Neuronal stem cell (in vitro differentiated cells): ENCODE data around the gene ST6GALNAC6.

ENCODE experiments used
- DNase-seq: peaks from one replicate; pipeline ENCODE4 v3.0.0-alpha.2; 2013; ENCODE audit warnings: low spot score
- H2AFZ ChIP-seq: one replicate; pipeline ENCODE4 v1.6.1; 2013; ENCODE audit warnings: mild to moderate bottlenecking, low read length, inconsistent platforms
- H2AK5ac ChIP-seq: 2 replicates; pipeline ENCODE4 v1.6.1; 2013; ENCODE audit warnings: low read depth, mild to moderate bottlenecking, inconsistent platforms, low read length, moderate library complexity, mixed read lengths
- H2BK120ac ChIP-seq: 2 replicates; pipeline ENCODE4 v1.6.1; 2013; ENCODE audit warnings: low read depth, mild to moderate bottlenecking, inconsistent platforms, low read length, moderate library complexity, mixed read lengths
- H2BK12ac ChIP-seq: one replicate; pipeline ENCODE4 v1.6.1; 2013; ENCODE audit warnings: low read length, inconsistent platforms
- H2BK15ac ChIP-seq: 2 replicates; pipeline ENCODE4 v1.6.1; 2013; ENCODE audit warnings: mild to moderate bottlenecking, low read length, inconsistent platforms, mixed read lengths
- H2BK5ac ChIP-seq: one replicate; pipeline ENCODE4 v1.6.1; 2013; ENCODE audit warnings: inconsistent platforms, mild to moderate bottlenecking, low read length, moderate library complexity
- H3K14ac ChIP-seq: one replicate; pipeline ENCODE4 v1.6.1; 2013; ENCODE audit warnings: low read length, inconsistent platforms
- H3K18ac ChIP-seq: 2 replicates; pipeline ENCODE4 v1.6.1; 2013; ENCODE audit warnings: low read length, inconsistent platforms
- H3K23ac ChIP-seq: 2 replicates; pipeline ENCODE4 v1.6.1; 2013; ENCODE audit warnings: low read depth, mild to moderate bottlenecking, mixed read lengths, low read length, inconsistent platforms; ENCODE audit not compliant: poor library complexity
- H3K27ac ChIP-seq: replicated peaks from 3 replicates; pipeline ENCODE4 v1.5.1; 2013; ENCODE audit warnings: low read length, inconsistent platforms
- H3K27me3 ChIP-seq, 3 experiments: 2 replicates each; pipeline ENCODE4 v1.6.1; 2013; ENCODE audit warnings: low read length in 3 of 3, mild to moderate bottlenecking in 2 of 3, inconsistent platforms in 1 of 3, low read depth in 1 of 3, mixed read lengths in 1 of 3, moderate library complexity in 1 of 3; ENCODE audit not compliant: control insufficient read depth in 3 of 3, insufficient read depth in 3 of 3
- H3K36me3 ChIP-seq, 2 donors: replicated peaks in 1 of 2; 2 replicates each; pipeline ENCODE4 v1.6.1; 2013; ENCODE audit warnings: low read length in 2 of 2; ENCODE audit not compliant: control insufficient read depth in 2 of 2, insufficient read depth in 2 of 2
- H3K4ac ChIP-seq: 2 replicates; pipeline ENCODE4 v1.6.1; 2013; ENCODE audit warnings: inconsistent platforms, mild to moderate bottlenecking, low read length, moderate library complexity
- H3K4me1 ChIP-seq, 2 donors: 1 replicate in 1 of 2; 2 replicates in 1 of 2; pipeline ENCODE4 v1.6.1; 2013; ENCODE audit warnings: low read length in 2 of 2, low read depth in 1 of 2; ENCODE audit not compliant: control insufficient read depth in 2 of 2, insufficient read depth in 1 of 2
- H3K4me2 ChIP-seq: one replicate; pipeline ENCODE4 v1.6.1; 2013; ENCODE audit warnings: mild to moderate bottlenecking, low read length, inconsistent platforms; ENCODE audit not compliant: insufficient read depth, poor library complexity, severe bottlenecking
- H3K4me3 ChIP-seq, 2 donors: 2 replicates each; pipeline ENCODE4 v1.5.1; 2013; ENCODE audit warnings: low read length in 2 of 2, mild to moderate bottlenecking in 2 of 2, inconsistent platforms in 1 of 2, moderate library complexity in 1 of 2
- H3K79me1 ChIP-seq: one replicate; pipeline ENCODE4 v1.6.1; 2013; ENCODE audit warnings: low read depth, mild to moderate bottlenecking, inconsistent platforms, low read length, moderate library complexity
- H3K9ac ChIP-seq: one replicate; pipeline ENCODE4 v1.6.1; 2013; ENCODE audit warnings: mild to moderate bottlenecking, low read depth, low read length, inconsistent platforms; ENCODE audit not compliant: poor library complexity
- H3K9me3 ChIP-seq, 2 donors: replicated peaks in 1 of 2; 2 replicates each; pipeline versions ENCODE3 to v1.6.1; 2013; ENCODE audit warnings: low read length in 2 of 2, mild to moderate bottlenecking in 2 of 2, inconsistent platforms in 1 of 2, low read depth in 1 of 2, mixed read lengths in 1 of 2, moderate library complexity in 1 of 2; ENCODE audit not compliant: control insufficient read depth in 2 of 2, insufficient read depth in 1 of 2
- H4K8ac ChIP-seq: one replicate; pipeline ENCODE4 v1.6.1; 2013; ENCODE audit warnings: low read depth, mild to moderate bottlenecking, inconsistent platforms, low read length, moderate library complexity
- H4K91ac ChIP-seq: one replicate; pipeline ENCODE4 v1.6.1; 2013; ENCODE audit warnings: low read length, low read depth, mild to moderate bottlenecking, inconsistent platforms; ENCODE audit not compliant: poor library complexity
- WGBS, 2 donors: extraction: QIAGEN DNeasy Blood & Tissue Kit; methylation state at CpG; one replicate each; pipeline ENCODE4 v1.1.7; 2013; ENCODE audit warnings: missing lambda C conversion rate in 2 of 2, mixed read lengths in 1 of 2; ENCODE audit not compliant: insufficient read length in 2 of 2, insufficient replicate concordance in 1 of 2; ENCODE audit errors: extremely low coverage in 2 of 2; 5-methylcytosine and 5-hydroxymethylcytosine counted together

Gene ST6GALNAC6

DNA sequence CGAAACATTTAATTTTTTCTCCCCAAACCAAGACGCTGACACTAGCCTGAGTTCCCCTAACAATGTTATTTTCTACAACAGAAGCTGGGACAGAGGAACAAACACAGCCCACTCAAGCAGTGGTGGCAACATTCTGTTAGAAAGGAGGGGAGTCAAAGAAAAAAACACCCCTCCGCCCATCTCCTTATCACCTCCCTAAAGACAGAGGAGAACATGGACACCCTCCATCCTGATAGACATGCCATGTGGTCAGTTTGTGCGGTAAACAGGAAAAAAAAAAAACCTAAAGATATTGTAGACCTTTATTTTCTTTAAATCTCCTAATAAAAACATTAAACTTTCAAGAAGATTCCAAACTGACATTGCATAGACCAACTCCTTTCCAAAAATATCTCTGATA lies 41.2 kb upstream of the ST6GALNAC6 start:
- H3K9me3 ChIP-seq: no peaks in the 10 kb centered on the region
- H3K18ac ChIP-seq: no peak overlapping the region
- no peak overlapping the region for H4K8ac ChIP-seq
- H3K27me3 ChIP-seq: no peaks in the 10 kb centered on the region
- H2BK120ac ChIP-seq: no peak overlapping the region
- H2BK5ac ChIP-seq: no peak overlapping the region
- H3K14ac ChIP-seq: no peak overlapping the region
- H2BK12ac ChIP-seq: no peak overlapping the region
- peaks cover 32 to 57% of the 10 kb centered on the region in 2 donors for H3K36me3 ChIP-seq
- H3K4ac ChIP-seq: no peak overlapping the region
- no peak overlapping the region for H3K9ac ChIP-seq
- no peak overlapping the region for H3K4me2 ChIP-seq
- no peak overlapping the region for H3K4me3 ChIP-seq
- no peak overlapping the region for H2BK15ac ChIP-seq
- H3K4me1 ChIP-seq: peaks cover 16% of the 10 kb centered on the region in 2 donors
- H2AK5ac ChIP-seq: no peak overlapping the region
- peaks cover 12% of the 10 kb centered on the region for H3K79me1 ChIP-seq
- WGBS, 2 donors: no CpG with 5 or more reads among the region's 4 CpGs
- no peak overlapping the region for H3K27ac ChIP-seq
- no peak for DNase-seq
- no peak overlapping the region for H2AFZ ChIP-seq
- H3K23ac ChIP-seq: no peak overlapping the region
- H4K91ac ChIP-seq: no peak overlapping the region

DNA sequence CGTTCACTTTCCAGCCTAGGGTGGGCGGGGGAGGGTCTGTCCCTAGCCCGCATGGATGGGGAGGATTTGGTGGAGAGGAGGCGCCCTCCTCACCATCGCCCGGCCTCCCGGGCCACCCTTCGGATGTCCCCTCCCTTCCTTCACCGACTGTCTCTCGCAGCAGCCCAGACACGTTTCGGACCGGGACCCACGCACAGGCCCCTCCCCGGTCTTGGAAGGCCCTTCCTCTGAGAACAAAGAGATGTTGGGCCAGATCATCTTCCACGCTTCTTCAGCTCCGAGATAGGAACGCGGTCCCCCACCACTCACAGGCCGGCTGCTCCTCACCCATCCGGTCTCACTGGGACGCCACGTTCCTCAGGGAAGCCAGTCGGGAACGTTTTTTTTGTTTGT lies 38.9 kb upstream of the ST6GALNAC6 start:
- no peak overlapping the region for H2BK12ac ChIP-seq
- peaks cover 16% of the 10 kb centered on the region for H3K79me1 ChIP-seq
- H3K23ac ChIP-seq: peak overlapping the region; percentile 1
- H3K4me1 ChIP-seq: peaks cover 13 to 16% of the 10 kb centered on the region in 2 donors
- H2AK5ac ChIP-seq: peak overlapping the region; percentile 3
- H2BK5ac ChIP-seq: peak overlapping the region; percentile 2
- H3K27me3 ChIP-seq: no peaks in the 10 kb centered on the region
- peak overlapping the region in 1 of 2 donors; percentile 97 for H3K4me3 ChIP-seq
- H2AFZ ChIP-seq: no peak overlapping the region
- H3K4me2 ChIP-seq: peak overlapping the region; percentile 95
- no peak overlapping the region for H4K8ac ChIP-seq
- no peak overlapping the region for H3K14ac ChIP-seq
- peak overlapping the region; percentile 3 for H4K91ac ChIP-seq
- peaks cover 21 to 49% of the 10 kb centered on the region in 2 donors for H3K36me3 ChIP-seq
- no peak overlapping the region for H2BK120ac ChIP-seq
- no peak for DNase-seq
- no peak overlapping the region for H3K4ac ChIP-seq
- WGBS, 2 donors: no CpG with 5 or more reads among the region's 25 CpGs
- H3K27ac ChIP-seq: no peak overlapping the region
- H3K9ac ChIP-seq: no peak overlapping the region
- no peak overlapping the region for H2BK15ac ChIP-seq
- peak overlapping the region; percentile 78 for H3K18ac ChIP-seq
- H3K9me3 ChIP-seq: no peaks in the 10 kb centered on the region

- H3K18ac ChIP-seq: peak within 1 kb of the TSS; percentile 78
- peak within 1 kb of the TSS; percentile 93 for H3K9ac ChIP-seq
- peaks cover 12 to 16% of the 10 kb centered on the region in 2 donors for H3K4me1 ChIP-seq
- H2BK5ac ChIP-seq: peak within 1 kb of the TSS; percentile 2
- peak within 1 kb of the TSS; percentile 86 for H2AFZ ChIP-seq
- peak within 1 kb of the TSS; percentile 22 for H3K23ac ChIP-seq
- no peaks in the 10 kb centered on the region for H3K9me3 ChIP-seq
- no peak within 1 kb of the TSS for H3K27ac ChIP-seq
- peaks cover 17 to 42% of the 10 kb centered on the region in 2 donors for H3K36me3 ChIP-seq
- H2BK12ac ChIP-seq: no peak within 1 kb of the TSS
- H4K8ac ChIP-seq: no peak within 1 kb of the TSS
- no peaks in the 10 kb centered on the region for H3K27me3 ChIP-seq
- H2BK120ac ChIP-seq: peak within 1 kb of the TSS; percentile 61
- DNase-seq: peak; percentile 72
- peak within 1 kb of the TSS; percentile 65 for H3K14ac ChIP-seq
- no peak within 1 kb of the TSS for H3K4ac ChIP-seq
- peak within 1 kb of the TSS; percentile 95 for H3K4me2 ChIP-seq
- peak within 1 kb of the TSS; percentile 3 for H4K91ac ChIP-seq
- peak within 1 kb of the TSS; percentile 92 to 97 for H3K4me3 ChIP-seq
- WGBS, 2 donors: no CpG with 5 or more reads among the region's 60 CpGs
- H2AK5ac ChIP-seq: peak within 1 kb of the TSS; percentile 3
- no peak within 1 kb of the TSS for H2BK15ac ChIP-seq
- H3K79me1 ChIP-seq: peaks cover 16% of the 10 kb centered on the region
Measured at GRCh38 chr9:127937388-127938297, 38.2 kb upstream of the ST6GALNAC6 start, which contains the start of gene DPM2. TSS of gene DPM2 (minus strand) at chr9:127937854. CDS start at chr9:127937820, 34 bp downstream.

DNA sequence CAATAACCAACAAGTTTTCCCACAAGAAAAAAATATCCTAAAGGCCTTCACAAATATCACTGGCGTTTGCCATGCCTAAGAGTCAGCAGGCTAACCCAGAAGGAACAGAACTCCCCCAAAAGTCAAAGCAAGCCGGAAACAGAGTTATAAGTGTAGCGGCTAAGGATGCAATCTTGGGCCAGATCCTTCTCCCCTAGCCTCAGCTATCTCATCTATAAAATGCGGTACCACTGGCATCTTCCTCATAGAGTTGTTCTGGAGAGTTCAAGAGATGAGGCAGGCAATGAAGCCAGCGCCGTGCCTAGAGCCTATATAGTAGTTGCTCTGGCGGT lies 37.6 kb upstream of the ST6GALNAC6 start:
- H3K23ac ChIP-seq: peak overlapping the region; percentile 22
- H2BK5ac ChIP-seq: peak overlapping the region; percentile 2
- H3K18ac ChIP-seq: peak overlapping the region; percentile 76
- H2AK5ac ChIP-seq: no peak overlapping the region
- H2BK12ac ChIP-seq: no peak overlapping the region
- H3K79me1 ChIP-seq: peaks cover 14% of the 10 kb centered on the region
- H3K4me2 ChIP-seq: peak overlapping the region; percentile 95
- H3K9me3 ChIP-seq: no peaks in the 10 kb centered on the region
- H4K8ac ChIP-seq: no peak overlapping the region
- no peak overlapping the region for H4K91ac ChIP-seq
- H3K27ac ChIP-seq: no peak overlapping the region
- H2BK15ac ChIP-seq: no peak overlapping the region
- peak overlapping the region; percentile 92 to 97 for H3K4me3 ChIP-seq
- H2AFZ ChIP-seq: peak overlapping the region; percentile 86
- no peak overlapping the region for H3K4ac ChIP-seq
- no peaks in the 10 kb centered on the region for H3K27me3 ChIP-seq
- peaks cover 9 to 16% of the 10 kb centered on the region in 2 donors for H3K4me1 ChIP-seq
- WGBS, 2 donors: no CpG with 5 or more reads among the region's 7 CpGs
- peak overlapping the region; percentile 65 for H3K14ac ChIP-seq
- DNase-seq: no peak
- H3K36me3 ChIP-seq: peaks cover 11 to 36% of the 10 kb centered on the region in 2 donors
- peak overlapping the region; percentile 93 for H3K9ac ChIP-seq
- peak overlapping the region; percentile 61 for H2BK120ac ChIP-seq
